SIG-M5 treated with dmso at 0.1 percent for 504 hours (cell line): Measurements from ENCODE around the gene LGALS12.

Experiments used
- DNase-seq: peaks from one replicate; lab custom pipeline; 2025; ENCODE audit not compliant: unreplicated experiment; lab: John Stamatoyannopoulos, UW

The LGALS12 gene

DNA sequence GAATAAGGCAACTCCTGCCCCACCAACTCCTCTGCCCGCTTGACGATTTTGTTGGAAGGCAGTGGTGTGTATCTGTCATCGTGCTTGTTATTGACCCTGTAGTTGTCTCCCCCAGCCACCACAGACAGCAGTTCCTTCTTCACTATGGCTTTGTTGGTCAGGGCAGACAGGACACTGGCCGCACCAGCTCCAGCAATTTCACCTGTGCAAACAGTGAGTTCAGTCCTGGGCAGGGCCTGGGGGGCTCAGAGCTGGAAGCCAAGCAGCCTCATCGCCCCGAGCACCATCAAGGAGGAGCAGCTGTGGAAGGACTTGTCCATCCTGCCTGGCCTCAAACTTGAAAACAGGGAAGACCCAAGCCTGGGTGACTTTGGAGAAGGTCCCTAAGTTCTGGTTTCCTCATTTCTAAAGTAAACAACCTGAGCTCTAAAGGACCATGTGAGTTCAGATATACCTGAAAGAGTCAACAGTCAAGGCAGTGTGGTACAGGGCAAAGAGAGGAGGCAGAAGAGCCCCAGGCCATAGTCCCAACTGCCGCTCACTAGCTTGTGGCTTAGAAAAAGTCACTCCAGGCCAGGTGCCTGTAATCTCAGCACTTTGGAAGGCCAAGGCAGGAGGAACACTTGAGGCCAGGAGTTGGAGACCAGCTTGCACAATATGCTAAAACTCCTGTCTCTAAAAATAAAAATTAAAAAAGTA is 52.7 kb downstream of the LGALS12 start:
- DNase-seq: peak; percentile 33

GRCh38 chr11:63560506-63561180 is 54.8 kb downstream of the LGALS12 start:
- DNase-seq: no peak

DNA sequence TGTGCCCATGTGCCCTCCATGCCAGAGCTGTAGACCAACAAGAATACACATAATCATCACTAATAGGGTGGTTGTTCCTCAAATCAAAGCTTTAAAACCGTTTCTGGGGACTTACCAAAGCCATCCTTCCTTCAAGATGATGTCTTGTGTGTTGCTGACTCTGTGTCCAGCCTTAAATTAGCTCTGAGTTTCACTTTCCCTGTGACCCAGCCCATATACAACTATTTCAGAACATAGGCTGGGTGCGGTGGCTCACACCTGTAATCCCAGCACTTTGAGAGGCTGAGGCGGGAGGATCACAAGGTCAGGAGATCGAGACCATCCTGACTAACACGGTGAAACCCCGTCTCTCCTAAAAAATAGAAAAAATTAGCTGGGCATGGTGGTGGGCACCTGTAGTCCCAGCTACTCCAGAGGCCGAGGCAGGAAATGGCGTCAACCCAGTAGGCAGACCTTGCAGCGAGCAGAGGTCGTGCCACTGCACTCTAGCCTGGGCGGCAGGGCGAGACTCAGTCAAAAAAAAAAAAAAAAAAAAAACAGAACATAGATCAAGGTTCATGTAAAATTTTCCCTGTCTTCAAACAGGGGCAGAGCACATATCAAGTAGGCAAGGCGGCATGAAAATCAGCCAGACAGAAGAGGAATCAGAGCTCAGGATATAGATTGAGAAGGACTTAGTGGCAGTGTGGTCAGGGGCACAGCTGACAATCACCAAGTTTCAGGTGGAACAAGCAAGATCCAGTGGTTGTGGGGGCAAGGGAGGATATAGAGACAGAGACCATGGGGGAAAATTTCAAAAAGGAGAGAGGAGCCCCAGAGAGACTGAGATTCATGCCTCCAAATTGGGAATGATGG is 57.5 kb downstream of the LGALS12 start, which contains the start of gene PLAAT2:
TSS of gene PLAAT2 (minus strand) at position 179 of the 855 bp plus-strand sequence. CDS start at position 124, 55 bp downstream.
- DNase-seq: no peak

DNA sequence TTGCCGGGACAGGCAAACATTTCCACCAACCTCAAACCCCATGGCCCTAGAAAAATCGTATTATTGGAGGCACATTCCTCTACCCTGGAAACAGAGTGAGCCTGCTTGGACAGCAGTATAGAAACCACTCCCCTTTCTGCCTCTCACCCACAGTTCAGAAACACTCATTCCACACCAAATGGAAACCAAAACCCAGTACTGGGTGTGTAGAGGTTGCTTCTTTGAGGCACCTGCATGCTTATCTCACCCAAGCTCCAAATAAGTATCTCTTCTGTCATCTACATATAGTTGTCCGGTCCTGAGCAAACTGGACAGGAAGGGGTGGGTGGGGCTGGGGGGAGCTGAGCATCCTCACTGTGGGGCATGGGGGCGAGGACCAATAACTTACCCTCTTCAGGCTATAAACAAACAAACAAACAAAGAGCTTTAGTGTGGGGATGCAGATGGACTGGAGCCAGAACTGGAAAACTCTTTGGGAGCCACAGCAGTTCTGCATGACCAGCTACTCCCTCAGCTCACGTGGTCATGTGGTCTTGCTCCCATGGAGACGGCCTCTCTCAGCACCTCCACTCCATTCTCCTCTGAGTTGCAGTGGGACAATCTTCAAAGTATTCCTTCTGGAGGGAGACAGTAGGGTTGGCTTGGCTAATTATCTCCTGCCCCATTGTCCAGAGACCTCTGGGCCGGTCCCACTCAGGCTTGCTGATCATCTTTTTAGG is 58.3 kb downstream of the LGALS12 start:
- DNase-seq: no peak

- no peak for DNase-seq
Observed at GRCh38 chr11:63564784-63565350, 59.0 kb downstream of the LGALS12 start.
